HEK293T (cell line): ENCODE data around the gene ARHGAP29.

ENCODE experiments used
- ARNT ChIP-seq: fragments of 450-650 bp; IDR thresholded peaks from 2 replicates; pipeline ENCODE4 v1.6.1; 2017; ENCODE audit warnings: mild to moderate bottlenecking
- BHLHE40 ChIP-seq: fragments of 450-650 bp; IDR thresholded peaks from 2 replicates; pipeline ENCODE4 v1.6.1; 2016; ENCODE audit warnings: mild to moderate bottlenecking, moderate library complexity, borderline replicate concordance
- ELF4 ChIP-seq: fragments of 450-650 bp; IDR thresholded peaks from 2 replicates; pipeline ENCODE4 v1.6.1; 2017; ENCODE audit warnings: antibody characterized with exemption
- FOXK2 ChIP-seq: fragments of 450-650 bp; IDR thresholded peaks from 2 replicates; pipeline ENCODE4 v1.6.1; 2016; ENCODE audit warnings: mild to moderate bottlenecking
- FOXM1 ChIP-seq: fragments of 450-650 bp; IDR thresholded peaks from 2 replicates; pipeline ENCODE4 v1.6.1; 2017; ENCODE audit warnings: mild to moderate bottlenecking, borderline replicate concordance
- HDGF ChIP-seq: fragments of 450-650 bp; IDR thresholded peaks from 2 replicates; pipeline ENCODE4 v1.6.1; 2017; ENCODE audit warnings: antibody characterized with exemption, borderline replicate concordance
- SP1 ChIP-seq: fragments of 450-650 bp; IDR thresholded peaks from 2 replicates; pipeline ENCODE4 v1.6.1; 2017
- SUZ12 ChIP-seq: fragments of 450-650 bp; IDR thresholded peaks from 2 replicates; pipeline ENCODE4 v1.6.1; 2016; ENCODE audit warnings: mild to moderate bottlenecking
- TARDBP ChIP-seq: fragments of 450-650 bp; IDR thresholded peaks from 2 replicates; pipeline ENCODE4 v1.6.1; 2016
- ZNF384 ChIP-seq: fragments of 450-650 bp; IDR thresholded peaks from 2 replicates; pipeline ENCODE4 v1.6.1; 2016

DNA sequence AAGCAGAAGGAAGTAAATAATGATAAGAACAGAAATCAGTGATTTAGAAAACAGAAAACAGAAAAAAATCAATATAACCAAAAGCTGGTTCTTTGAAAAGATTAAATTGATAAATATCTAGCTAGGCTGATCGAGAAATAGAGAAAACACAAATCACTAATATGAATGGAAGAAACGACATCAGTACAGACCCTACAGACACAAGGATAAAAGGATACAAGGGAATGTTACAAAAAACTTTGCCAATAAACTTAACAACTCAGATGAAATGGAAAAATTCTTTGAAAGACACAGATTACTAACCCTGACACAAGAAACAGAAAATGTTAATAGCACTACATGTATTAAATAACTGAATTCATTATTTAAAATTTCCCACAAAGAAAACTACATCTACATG, 6.3 kb upstream of the ARHGAP29 start:
- TF ChIP-seq SUZ12 = no peak
- no peak for TF ChIP-seq SP1
- TF ChIP-seq ZNF384 = no peak
- no peak for TF ChIP-seq FOXK2
- no peak for TF ChIP-seq ARNT
- TF ChIP-seq ELF4 = no peak
- TF ChIP-seq BHLHE40 = no peak
- no peak for TF ChIP-seq FOXM1
- TF ChIP-seq TARDBP = no peak
- TF ChIP-seq HDGF = no peak
